Ishikawa (cell line): ENCODE data around the gene GSS.

ENCODE experiments used
- CEBPB ChIP-seq: IDR thresholded peaks from 2 replicates; pipeline ENCODE4 v1.6.1; 2012
- CREB1 ChIP-seq: IDR thresholded peaks from 2 replicates; pipeline ENCODE4 v1.6.1; 2012; ENCODE audit warnings: low read depth
- EGR1 ChIP-seq: IDR thresholded peaks from 2 replicates; pipeline ENCODE4 v1.6.1; 2012
- EP300 ChIP-seq: IDR thresholded peaks from 2 replicates; pipeline ENCODE4 v1.6.1; 2012; ENCODE audit warnings: borderline replicate concordance
- FOXM1 ChIP-seq: IDR thresholded peaks from 2 replicates; pipeline ENCODE4 v1.6.1; 2012; ENCODE audit warnings: low read depth, borderline replicate concordance
- NFIC ChIP-seq: IDR thresholded peaks from 2 replicates; pipeline ENCODE4 v1.6.1; 2012
- RAD21 ChIP-seq: IDR thresholded peaks from 2 replicates; pipeline ENCODE4 v1.6.1; 2012; ENCODE audit warnings: low read depth
- TAF1 ChIP-seq: IDR thresholded peaks from 2 replicates; pipeline ENCODE4 v1.6.1; 2012; ENCODE audit warnings: low read depth, mild to moderate bottlenecking
- TCF12 ChIP-seq: IDR thresholded peaks from 2 replicates; pipeline ENCODE4 v1.6.1; 2012; ENCODE audit warnings: low read depth
- TEAD4 ChIP-seq: IDR thresholded peaks from 2 replicates; pipeline ENCODE4 v1.6.1; 2012
- YY1 ChIP-seq: IDR thresholded peaks from 2 replicates; pipeline ENCODE4 v1.6.1; 2012; ENCODE audit warnings: low read depth
- ZBTB7A ChIP-seq: IDR thresholded peaks from 2 replicates; pipeline ENCODE4 v1.6.1; 2012; ENCODE audit warnings: low read depth
- TF ChIP-seq, protein P1 (sequence below): IDR thresholded peaks from 2 replicates; pipeline ENCODE4 v1.6.1; 2012; ENCODE audit warnings: low read depth, mild to moderate bottlenecking
- TF ChIP-seq, protein P2 (sequence below): IDR thresholded peaks from 2 replicates; pipeline ENCODE4 v1.6.1; 2012

The GSS gene

DNA sequence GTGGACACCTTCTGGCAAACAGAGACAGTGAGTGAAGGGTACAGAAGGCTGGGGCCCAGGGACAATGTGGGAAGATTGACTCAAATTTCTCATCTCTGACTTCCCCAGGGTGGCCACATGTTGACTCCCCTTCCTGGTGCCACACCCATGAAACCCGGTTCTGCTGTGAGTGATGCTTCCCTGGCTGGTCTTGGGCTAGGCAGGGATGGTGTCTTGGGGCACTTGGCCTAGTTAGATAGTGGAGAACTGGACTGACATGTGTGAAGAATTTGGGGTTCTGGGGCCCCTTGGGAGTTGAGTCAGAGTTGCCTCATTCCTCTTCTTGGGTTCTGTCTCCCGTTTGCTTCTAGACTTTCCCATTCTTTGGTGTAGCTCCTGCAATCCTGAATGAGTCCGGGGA is 34.2 kb downstream of the GSS start:
- no peak for TF ChIP-seq EGR1
- TF ChIP-seq YY1, result no peak
- TF ChIP-seq TAF1, result no peak
- TF ChIP-seq ZBTB7A, result no peak
- no peak for TF ChIP-seq FOXM1
- TF ChIP-seq, protein P1, sequence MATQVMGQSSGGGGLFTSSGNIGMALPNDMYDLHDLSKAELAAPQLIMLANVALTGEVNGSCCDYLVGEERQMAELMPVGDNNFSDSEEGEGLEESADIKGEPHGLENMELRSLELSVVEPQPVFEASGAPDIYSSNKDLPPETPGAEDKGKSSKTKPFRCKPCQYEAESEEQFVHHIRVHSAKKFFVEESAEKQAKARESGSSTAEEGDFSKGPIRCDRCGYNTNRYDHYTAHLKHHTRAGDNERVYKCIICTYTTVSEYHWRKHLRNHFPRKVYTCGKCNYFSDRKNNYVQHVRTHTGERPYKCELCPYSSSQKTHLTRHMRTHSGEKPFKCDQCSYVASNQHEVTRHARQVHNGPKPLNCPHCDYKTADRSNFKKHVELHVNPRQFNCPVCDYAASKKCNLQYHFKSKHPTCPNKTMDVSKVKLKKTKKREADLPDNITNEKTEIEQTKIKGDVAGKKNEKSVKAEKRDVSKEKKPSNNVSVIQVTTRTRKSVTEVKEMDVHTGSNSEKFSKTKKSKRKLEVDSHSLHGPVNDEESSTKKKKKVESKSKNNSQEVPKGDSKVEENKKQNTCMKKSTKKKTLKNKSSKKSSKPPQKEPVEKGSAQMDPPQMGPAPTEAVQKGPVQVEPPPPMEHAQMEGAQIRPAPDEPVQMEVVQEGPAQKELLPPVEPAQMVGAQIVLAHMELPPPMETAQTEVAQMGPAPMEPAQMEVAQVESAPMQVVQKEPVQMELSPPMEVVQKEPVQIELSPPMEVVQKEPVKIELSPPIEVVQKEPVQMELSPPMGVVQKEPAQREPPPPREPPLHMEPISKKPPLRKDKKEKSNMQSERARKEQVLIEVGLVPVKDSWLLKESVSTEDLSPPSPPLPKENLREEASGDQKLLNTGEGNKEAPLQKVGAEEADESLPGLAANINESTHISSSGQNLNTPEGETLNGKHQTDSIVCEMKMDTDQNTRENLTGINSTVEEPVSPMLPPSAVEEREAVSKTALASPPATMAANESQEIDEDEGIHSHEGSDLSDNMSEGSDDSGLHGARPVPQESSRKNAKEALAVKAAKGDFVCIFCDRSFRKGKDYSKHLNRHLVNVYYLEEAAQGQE, result no peak

DNA sequence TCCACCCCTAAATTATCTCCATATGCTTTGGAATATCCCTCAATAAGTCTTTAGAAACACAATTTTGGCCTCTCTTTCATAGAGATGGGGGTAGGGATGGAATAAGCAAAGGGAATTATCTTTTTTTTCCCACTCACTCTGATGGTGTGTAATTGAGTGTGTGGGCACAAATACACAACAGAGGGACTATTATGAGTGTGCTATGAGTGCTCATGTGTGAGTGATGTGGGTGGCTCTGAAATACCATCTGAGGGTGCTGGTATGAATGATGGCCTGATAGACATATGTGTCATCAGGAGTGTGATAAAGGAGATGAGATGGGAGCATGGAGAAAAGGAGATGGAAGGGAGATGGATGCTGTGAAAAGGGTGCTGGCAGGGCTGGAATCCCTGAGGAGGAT is 35.6 kb downstream of the GSS start:
- TF ChIP-seq TEAD4, result no peak
- no peak for TF ChIP-seq TCF12
- TF ChIP-seq EP300, result no peak

GRCh38 chr20:34916774-34917354 is 38.7 kb downstream of the GSS start:
- TF ChIP-seq, protein P1, result no peak
- no peak for TF ChIP-seq ZBTB7A
- TF ChIP-seq FOXM1, result no peak

DNA sequence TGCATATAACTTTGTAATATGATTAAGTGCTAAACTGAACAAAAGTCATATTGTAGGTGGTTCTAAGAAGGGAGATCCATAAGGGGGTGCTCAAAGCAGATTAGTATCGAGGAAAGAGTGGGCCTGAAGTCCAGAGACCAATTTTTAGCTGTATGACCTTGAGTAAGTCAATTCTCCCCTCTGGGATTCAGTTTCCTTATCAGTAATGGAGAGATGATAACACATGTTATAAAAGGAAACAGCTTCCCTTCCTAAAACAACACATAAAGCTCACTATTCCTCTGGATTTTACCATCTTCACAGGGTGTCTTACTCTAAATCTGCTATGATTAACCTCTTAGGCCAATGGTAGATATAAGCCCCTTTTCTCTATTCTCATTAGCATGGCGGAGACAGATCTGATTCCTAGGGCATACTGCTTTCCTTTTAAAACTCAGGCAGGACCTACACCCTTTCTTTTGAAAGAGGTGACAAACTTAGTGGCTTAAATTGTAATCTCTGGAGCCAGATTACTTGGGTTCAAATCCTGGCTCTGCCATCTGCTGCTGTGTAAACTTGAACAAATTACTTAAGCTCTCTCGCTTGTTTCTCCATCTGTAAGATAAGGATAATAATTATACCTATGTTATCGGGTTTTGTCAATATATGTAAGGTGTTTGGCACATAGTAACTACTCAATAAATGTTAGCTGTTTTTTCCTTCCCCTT is 39.7 kb downstream of the GSS start:
- TF ChIP-seq CREB1 (no peak), RAD21 (no peak), EGR1 (no peak), TEAD4 (no peak), CEBPB (no peak)
- TF ChIP-seq, protein P2, sequence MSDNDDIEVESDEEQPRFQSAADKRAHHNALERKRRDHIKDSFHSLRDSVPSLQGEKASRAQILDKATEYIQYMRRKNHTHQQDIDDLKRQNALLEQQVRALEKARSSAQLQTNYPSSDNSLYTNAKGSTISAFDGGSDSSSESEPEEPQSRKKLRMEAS, result no peak

DNA sequence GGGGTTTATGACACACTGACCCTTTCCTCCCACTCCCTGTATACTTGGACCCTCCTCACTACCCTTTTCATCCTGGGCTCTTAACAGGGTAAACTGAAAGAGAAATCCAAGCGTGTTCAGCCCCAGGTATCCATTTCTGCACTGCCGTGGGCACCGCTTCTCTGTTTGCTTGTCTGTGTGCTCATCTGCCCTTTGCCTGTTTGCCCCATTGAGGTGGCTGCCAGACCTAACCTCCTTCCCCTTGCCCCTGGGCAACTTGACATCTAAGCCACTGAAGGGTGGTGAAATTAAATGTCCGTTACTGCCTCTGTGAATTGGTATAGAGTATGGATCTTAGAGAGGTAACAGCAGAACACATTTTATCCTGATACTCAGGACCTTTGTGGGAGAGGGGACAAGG is 40.5 kb downstream of the GSS start:
- TF ChIP-seq NFIC (no peak), TEAD4 (no peak), TAF1 (no peak), EGR1 (no peak), ZBTB7A (no peak), YY1 (no peak)
- TF ChIP-seq, protein P1, result no peak

DNA sequence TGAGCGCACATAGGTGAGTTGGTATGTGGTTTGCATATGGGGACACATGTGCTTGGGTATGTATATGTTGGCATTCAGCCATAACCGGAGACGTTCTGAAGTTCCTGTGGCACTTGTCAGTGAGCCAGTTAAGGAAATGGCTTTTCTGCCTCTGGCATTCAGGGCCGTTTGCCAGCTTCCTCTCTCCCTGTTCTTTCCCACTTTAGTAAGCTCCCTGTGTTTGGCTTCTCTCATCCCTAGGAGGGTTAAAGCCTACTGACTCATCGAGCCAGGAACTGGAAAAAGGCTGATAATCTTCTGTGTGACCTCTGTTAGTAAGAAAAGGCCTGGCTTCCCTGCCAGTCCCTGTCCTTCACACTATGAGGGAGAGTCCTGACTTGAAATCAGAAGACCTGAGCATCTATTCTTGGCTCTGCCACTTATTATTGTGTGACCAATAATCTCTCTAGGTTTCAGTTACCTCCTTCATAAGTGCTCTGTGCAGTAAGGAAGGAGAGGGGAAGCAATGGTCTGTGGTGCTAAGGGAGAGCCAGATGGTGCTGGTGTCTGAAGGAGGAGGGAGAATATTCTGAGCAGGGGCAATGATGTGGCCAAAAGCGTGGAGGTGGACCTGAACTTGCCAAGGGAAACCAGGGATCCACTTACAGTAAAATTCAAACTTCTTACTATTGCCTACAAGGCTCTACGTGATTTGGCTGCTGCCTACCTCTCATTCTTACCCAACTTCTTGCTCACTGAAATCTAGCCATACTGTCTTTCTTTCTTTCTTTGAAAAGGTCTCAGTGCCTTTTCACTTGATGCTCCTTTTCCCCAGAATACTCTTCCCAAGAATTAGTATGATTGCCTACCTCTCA is 47.8 kb downstream of the GSS start:
- TF ChIP-seq NFIC (peak; percentile 86), TCF12 (0 out of 2 replicates have a peak, but pooled peaks have one; percentile 30)
- TF ChIP-seq, protein P2, result no peak
